CD4-positive, alpha-beta T cell treated with Interferon gamma for 1 hour (primary cell): ENCODE measurements around the gene PCSK6.
"Not testable (repeated sequence)": the region's sequence is repeated elsewhere in the genome, so short reads cannot be mapped to it uniquely, and the experiment has no call there.

Source experiments
- DNase-seq: peaks from one replicate; pipeline ENCODE4 v3.0.0-alpha.2; 2020

The PCSK6 gene

DNA sequence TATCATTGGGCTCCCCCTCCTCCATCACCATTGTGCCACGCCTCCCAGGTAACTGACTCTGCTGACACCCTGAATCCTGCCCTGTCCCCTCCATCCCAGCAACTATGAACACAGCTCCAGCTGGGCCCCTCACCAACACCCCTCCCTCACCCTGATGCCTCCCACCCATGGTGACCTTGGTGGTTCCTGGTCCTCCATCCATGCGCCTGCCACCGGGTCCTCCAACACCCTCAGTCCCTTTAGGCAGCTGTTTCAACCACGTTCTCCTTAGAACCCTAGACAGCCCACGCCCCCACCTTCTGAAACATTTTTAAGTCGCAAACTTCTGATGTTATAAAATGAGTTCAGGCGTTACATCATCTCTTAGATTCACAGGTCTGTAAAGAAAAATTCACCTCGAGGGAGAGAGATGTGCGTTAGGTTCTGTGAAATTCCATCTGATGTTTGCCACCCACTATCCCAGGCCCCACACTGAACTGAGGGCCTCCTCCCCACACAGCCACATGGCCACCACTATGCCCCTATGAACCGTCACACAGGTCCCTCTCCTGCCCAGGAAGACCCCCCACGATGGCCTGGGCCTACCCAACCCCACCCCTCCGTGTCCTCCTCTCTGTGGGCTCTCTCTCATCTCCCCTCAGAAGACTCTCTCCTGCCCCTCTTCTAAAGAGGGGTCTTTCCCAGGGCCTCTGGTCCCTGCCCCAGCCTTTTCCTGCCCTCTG is 29.8 kb downstream of the PCSK6 start:
- DNase-seq = no peak

DNA sequence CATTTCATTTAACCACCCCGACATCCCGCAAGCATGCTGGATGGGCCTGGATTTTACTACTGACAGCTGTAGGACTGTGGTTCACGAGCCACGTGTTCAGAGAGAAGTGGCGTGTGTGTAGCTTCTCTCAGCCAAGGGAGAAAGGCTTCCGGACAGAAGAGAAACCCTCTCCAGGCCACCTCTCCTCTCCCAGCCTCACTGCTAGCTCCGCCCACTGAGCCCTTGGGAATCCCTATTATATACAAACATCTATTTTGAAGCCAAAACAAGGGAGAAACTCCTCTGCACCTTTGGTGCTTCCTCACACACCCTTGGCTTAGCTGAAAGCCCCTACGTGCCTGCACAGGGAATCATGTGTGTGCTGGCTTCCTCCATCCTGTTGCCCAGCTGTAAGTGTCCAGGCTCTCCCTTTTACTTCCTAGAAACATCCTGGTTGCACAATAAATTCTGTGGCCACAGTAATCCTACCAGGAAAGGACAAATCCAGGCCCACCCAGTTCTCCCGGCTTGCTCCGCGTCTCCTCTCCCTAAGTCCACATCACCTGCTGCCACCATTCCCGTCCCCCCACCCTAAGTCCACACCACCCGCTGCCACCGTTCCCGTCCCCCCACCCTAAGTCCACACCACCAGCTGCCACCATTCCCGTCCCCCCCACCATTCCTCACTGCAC is 30.5 kb downstream of the PCSK6 start:
- no peak for DNase-seq

DNA sequence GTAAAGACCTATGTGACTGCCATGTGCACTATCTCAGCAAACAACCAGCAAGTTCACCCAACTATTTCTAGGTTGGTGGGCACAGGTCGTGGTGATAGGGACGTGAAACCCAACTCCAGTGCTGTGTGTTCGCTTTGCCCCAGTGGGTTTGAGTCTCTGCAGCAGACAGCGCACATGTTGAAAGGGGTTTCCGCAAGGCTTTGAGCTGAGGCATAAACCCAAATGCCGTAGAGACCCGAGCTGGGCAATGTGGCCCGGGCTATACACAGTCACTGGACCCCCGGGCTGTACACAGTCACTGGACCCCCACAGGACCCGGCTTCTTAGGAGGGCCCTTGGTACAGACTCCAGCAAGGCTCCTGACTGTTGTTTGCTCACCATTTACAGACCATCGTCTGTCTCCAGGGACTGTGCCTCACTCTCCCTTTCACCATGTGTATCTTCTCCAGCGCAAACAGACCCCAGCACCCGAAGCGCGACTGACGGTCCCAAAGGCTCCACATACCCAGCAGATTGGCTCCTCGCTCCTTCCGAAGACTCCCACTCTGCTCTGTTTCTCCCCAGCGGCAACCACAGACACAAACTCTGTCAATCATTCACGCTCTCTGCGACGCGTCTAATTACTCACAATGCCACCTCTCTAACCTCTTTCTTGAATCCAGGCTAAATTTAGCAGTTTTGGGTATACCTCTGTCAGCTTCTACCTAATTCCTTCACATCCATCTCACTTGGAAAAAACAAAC is 31.2 kb downstream of the PCSK6 start:
- no peak for DNase-seq

DNA sequence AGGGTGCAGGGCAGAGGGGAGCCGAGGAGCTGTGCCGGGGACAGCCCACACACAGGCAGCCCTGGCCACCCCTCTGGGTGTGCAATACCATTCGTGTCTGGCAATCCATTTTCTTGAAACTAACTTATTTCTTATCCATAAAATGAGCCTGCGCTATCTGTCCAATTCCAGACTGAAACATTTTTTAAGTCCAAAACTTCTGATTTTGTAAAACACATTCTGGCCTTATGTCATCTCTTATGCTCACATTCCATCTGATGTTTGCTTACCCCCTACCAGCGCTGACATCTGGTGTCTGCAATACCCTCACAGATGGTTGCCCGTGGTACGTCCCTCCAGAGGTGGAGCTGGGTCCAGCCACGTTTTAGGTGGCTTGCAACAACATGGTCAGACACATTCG is 31.8 kb downstream of the PCSK6 start:
- DNase-seq = no peak

DNA sequence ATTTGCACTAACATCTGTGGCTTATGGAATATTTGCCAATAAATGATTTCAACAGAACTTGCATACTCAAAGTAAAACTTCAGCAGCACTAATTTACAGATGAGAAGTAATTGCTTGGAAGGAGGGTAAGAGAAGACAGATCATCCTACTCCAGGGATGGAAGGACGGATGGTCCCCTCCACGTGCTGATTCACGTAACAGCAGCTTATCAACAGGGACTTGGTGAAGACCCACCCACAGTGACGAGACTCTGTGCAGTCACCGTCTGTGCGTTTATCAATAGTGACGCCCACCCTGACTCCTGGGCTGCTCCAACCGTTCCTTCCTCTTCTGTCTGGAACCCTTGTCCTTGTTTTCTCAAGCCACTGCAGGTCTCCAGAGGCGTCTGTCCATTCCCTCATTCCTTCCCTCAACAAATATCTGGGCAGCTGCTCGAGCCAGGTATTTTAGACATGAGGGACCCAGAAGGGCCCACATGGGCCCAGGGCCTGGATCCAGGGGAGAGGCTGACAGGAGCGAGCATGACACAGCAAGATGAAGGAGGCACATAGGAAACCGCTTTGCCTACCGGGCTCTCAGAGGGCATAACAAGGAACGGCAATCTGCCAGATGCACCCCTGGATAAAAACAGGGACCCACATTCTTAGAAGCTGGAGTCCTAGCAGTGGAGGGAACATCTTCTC is 33.3 kb downstream of the PCSK6 start:
- no peak for DNase-seq

DNA sequence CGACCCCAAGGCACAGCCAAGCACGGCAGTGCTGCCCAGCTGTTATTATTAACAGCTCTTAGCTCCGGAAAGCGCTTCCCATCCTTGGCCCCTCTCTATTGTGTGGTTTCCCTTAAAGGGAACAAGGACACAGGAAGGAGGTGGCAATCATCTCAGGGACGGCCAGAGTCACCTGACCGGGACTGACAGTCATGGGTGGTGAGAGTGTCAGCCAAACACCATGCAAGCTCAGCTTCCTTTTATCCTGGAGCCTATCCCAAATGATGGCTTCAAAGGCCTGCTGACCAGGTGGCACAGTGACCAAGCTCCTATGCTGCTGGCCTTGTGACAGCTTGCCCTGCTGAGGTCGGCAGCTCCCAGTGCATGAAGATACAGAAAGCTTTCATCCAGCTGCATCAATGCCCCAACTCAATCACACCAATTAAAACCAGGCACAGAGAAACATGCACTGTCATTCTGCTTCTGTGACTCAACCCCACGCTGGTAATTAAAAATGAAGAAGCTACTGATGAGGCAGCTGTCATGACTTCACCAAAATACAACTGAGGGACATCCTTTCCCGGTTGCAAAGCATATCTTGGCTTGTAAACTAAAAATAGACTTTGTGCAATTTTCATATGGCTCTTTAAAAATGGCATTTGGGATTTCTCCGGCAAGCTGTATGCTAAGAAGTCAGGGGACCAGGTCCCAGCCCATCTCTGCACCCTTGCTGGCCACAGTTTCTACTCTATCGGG is 34.0 kb downstream of the PCSK6 start:
- DNase-seq = peak; percentile 37

DNA sequence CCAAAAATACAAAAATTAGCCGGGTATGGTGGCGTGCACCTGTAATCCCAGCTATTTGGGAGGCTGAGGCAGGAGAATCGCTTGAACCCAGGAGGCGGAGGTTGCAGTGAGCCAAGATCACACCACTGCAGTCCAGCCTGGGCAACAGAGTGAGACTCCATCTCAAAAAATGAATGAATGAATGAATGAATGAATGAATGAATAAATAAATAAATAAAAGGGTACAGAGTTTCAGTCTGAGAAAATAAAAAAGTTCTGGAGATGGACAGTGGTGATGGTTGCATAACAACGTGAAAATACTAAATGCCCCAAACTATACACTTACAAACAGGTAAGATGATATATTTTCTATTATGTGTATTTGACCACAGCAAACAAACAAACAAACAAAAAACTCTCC is 34.7 kb downstream of the PCSK6 start:
- DNase-seq = not testable (repeated sequence)

DNA sequence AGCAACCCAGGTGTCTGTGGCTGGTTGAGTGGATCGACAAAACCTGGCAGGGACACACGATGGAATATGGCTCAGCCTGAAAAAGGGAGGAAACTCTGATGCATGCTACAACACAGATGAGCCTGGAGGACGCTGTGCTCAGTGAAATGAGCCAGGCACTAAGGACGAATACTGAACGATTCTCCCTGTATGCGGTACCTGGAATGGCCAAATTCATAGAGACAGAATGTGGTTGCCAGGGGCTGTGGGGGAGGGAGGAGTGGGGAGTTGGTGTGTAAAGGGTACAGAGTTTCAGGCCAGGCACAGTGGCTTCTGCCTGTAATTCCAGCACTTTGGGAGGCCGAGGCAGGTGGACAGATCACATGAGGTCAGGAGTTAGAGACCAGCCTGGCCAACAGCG is 35.1 kb downstream of the PCSK6 start:
- no peak for DNase-seq

DNA sequence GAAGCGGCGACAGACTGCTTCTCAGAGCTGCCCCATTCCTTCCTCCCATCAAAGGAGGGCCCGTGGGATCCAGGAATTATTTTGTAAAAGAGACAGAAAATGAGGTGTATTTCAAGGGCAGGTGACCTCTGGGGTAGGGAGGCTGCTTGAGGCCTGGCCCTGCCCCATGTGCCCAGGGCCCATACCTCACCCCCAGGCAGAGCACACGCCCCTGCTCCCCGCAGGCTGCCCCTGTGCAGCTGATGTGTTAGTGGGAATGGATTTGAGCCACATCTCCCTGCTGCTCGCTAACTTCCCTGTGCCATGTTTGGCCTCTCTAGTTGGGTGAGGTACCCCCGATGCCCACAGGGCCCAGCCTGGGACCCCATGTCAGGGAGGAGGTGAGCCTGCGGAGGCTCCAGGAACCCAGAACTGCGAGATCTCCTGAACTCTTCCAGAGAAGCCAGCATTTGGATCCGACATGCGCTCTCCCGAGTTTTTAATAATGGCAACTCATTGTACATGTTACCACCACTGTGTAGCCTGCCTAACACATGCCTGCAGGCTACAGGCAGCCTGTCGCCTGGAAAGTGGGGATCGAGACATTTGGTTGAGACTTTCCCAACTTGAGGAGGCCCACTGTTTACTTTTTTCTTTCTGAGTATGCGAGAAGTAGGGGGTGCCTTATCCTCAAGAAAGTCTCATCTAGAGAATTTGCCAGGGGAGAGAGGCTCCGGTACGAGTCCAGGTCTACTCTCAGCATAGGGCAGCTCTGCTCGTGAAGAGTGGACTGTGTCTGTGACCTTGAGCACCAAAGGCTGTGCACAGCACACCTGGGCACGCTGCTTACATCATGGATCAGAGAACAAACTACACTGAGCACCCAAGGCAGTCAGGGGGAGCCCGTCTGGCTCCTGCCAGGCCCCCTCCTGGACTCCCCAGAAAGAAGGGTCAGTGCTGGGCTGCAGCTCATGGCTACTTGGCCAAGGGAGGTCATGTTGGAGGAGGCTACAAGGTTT is 36.1 kb downstream of the PCSK6 start:
- no peak for DNase-seq

DNA sequence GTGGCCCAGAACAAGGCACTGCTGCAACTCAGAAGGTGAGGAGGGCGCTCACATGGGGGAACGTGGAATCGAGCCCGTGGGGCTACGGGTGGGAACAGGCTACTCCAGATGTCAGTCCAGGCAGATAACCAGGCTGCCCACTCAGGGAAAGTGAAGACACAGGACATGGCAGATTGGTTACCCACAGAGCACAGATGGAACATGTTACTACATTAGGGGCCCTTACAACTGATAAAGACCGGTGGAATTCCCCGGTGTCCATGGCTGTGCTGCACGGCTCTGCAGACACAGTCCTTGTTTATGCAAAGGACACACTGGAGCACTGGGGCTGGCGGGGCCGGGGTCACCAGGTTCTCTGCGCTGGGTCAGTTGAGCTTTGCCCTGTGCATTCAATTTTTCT is 36.9 kb downstream of the PCSK6 start:
- DNase-seq = no peak

DNA sequence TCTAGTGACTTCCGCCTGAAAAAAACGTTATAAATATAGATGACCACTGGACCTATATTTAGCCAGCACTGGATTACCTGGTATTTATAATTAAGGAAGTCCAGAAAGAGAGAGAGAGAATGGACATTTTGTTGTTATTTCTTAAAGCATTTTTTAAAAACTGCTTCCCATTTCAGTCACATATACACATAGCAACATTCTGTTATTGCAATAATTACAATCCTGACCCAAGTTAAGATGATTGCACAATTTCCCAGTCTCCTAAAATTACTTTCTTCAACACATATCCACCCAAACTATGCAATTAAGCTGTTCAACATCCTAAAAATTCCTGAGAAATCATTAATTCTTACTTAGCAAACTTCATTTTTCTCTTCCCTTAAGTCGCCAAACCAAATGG is 37.7 kb downstream of the PCSK6 start:
- DNase-seq = no peak

DNA sequence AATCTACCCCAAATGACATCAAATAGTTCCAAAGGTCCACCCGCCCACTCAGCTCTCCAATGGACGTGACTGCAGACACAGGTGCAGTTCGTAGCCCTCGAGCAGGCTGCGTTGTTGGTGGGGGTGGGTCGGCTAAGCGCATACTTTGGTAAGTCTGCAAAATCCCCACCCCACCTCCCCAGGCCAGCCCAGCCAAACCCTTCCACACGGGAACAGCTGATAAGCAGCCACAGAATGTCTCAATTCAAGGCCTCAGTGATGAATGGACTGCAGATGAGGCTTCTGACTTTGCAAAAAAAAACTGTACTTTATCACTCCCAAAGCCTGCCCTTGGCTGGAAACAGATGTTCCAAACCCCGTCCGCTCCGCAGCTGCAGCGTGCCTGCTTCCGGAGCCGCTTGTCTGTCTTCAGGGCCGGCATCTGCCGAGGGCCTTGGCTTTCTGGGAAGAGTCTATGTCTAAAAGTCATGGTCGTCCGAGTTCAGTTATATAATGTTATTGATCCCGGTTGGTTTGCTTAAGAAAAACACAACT is 38.2 kb downstream of the PCSK6 start:
- no peak for DNase-seq

DNA sequence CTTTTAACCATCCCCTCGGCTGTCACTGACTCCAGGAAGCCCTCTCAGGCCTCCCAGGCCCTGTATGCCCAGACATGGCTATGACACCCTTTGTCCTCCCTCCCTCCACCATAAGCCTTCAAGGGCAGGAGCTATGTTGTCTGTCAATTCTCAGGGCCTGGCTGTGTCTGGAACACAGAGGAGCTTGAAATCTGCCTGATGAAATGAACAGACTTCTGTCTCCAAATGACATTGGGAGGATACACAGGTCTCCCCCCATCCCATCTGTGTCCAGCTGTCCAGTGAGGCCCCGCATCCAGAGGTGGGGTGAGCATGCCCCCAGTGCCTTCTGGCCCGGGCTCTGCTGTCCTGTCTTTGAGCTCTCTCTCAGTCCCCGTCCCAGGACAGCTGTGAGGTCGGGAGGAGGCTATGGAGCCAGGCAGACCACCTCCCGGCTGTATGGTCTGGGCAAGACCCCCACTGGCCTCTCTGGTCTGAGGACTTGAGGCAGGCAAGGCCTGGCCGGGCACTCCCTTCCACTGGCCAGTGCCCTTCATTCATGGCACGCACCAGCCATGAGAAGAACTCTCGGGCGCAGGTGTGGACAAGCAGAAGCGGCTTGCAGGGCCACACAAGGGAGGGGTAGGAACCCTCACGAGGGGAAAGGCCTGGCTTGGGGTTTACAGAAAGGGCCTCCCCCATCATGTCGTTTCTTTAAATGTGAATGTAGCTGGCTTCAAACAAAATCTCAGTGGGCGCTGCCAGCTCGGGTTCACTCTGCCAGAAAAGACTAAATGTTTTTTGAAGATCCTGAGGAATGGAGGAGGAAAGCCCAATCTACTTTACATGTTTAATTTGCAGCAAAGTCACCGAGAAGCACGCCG is 38.9 kb downstream of the PCSK6 start:
- no peak for DNase-seq

DNA sequence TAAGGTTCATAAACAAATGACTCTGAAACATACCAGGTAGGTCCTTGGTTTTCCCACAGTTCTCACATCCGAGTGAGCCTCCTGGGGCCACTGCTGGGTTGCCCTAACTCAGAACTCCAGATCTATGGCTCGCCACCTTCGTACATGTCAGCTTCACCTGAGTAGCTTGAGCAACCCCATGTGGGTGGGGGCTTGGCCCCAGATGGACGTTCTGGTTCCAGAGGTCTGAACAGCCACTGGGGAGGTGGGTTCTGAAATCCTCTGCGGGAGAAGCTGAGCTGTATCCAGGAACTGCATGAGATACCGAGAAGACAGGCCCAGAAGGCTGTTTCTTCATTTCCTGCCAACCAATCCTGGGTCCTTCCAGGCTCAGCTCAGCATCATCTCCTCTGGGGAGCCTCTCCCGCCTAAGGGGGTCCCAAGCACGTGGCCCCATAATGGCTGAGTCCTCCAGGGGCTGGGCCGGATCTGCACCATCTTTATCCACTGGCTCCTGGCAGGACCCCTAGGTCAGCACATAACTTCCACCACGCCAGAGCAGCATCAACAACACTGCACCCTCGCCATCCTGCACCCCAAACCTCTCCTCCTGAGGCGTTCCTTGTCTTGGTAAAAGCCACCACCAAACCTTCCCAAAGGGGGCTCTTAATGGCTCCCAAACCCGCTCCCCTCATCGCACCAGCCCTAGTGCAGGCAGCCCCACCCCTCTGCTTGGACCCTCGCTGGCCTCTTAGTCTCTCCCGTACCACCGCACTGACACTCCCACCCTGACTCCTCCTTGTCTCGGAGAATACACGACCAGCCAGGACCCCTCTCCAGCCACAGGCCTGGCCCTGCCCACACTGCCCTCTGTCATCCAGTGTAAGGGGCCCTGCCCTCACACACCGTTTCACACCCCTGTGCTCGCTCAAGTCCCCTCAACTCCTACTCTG is 39.8 kb downstream of the PCSK6 start:
- DNase-seq = no peak

DNA sequence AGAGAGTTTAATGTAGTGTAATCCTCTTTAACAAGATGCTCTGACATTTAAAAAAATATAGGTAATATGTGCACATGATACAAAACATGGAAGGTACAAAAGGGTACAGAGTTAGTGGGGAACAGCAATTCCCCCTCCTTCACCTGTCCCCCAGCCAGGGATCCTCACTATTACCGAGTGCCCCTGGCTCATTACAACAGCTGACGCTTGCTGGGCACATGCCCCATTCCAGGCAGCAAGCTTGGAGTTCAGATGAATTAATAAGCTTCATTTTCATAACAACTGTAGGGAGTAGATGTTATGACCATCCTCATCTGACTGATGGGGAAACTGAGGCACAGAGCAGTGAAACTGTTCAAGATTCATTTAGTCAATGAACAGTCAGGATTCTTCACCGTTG is 41.2 kb downstream of the PCSK6 start:
- DNase-seq = no peak

DNA sequence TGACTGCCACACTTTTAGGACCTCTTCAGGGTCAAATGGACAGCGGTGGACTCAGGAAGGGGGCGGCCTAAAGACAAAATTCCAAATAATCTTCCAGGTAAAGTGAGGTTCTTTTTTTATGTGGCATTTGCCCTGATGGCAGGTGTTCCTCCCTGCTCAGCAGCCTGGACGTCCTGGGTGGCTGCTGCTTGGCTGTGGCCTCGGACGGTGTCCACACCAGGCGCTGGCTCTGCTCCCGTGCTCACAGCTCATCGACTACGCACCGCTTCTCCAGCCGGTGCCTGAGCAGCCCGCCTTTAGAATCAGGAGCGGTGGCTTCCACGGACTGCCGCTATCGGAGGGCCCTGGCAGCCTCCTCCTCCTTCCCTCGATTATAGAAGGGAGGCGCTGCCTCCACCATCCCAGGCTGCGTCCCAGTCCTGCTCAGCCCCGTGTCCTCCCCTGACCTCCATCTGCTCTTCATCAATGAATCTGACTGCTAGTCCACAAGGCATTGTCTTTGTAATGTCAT is 41.9 kb downstream of the PCSK6 start:
- no peak for DNase-seq

DNA sequence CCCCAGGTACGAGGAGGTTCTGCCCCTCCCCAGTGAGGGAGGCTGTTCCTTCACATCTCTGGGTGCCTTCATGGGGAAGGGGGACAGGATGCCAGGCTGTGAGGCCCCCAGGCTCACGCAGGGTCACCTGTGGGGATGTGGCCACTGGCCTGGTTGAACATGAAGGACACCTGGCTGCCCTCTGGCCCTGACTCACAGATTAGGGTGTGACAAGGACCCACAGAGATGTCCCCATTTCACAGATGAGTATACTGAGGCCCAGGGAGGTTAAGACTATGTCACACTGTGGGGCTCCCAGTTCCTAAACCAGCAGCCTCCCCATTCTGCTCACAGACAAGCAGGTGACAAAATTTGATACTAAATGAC is 42.4 kb downstream of the PCSK6 start:
- no peak for DNase-seq

DNA sequence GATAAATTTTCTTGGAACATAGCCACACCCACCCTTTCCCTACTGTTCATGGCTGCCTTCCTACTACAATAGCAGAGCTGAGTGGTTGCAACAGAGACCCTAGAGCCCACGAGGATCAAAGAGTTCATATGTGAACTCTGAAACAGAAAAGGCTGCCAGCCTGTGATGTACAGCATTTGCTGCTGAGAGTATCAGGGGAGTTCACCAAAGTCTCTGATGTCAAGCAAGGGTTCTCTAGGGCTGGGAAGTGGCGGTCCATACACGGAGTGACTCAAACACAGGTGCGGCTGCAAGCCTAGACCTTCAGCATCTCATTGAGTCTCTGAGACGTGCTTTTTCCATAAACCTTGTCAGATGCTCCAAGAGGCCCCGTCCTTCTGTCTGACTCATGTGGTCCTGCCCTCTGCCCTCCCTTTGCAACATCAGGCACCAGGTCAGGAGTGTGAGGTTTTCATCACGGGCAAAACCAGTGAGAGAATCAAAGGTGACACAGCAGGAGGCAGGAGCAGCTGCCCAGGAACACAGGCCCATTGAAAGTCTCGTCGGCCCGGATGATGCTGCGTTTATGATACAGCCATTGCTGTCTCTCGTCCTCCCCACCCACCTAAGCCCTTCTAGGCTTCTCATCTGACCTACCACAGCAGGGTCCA is 42.9 kb downstream of the PCSK6 start:
- peak; percentile 27 for DNase-seq
